OCI-LY1 (cell line): Measurements from ENCODE around the gene PPFIA1.

Source experiments
- H2AFZ ChIP-seq: fragments of 200-600 bp; sonication (generic), shearing (Covaris generic); 2 replicates; pipeline ENCODE4 v1.6.0; 2014; ENCODE audit warnings: antibody characterized with exemption, mild to moderate bottlenecking, low read length
- H3F3A ChIP-seq: fragments of 200-600 bp; sonication (generic), shearing (Covaris generic); 2 replicates; pipeline ENCODE4 v1.6.0; 2014; ENCODE audit warnings: mild to moderate bottlenecking, antibody characterized with exemption, low read length, moderate library complexity; ENCODE audit not compliant: insufficient read depth
- H3K27ac ChIP-seq: fragments of 200-600 bp; sonication (generic); 2 replicates; pipeline ENCODE4 v1.5.1; 2014; ENCODE audit warnings: low read length, mixed run types, mild to moderate bottlenecking, low read depth; ENCODE audit not compliant: poor library complexity, severe bottlenecking
- H3K27me3 ChIP-seq: fragments of 200-600 bp; sonication (generic); 2 replicates; pipeline ENCODE4 v1.6.0; 2014; ENCODE audit warnings: antibody characterized with exemption, mild to moderate bottlenecking, low read length, moderate library complexity; ENCODE audit not compliant: insufficient read depth
- H3K36me3 ChIP-seq: fragments of 200-600 bp; sonication (generic); 2 replicates; pipeline ENCODE4 v1.6.1; 2014; ENCODE audit warnings: mild to moderate bottlenecking, antibody characterized with exemption, low read length, moderate library complexity, mixed read lengths; ENCODE audit not compliant: insufficient read depth
- H3K4me1 ChIP-seq: fragments of 200-600 bp; sonication (generic); 2 replicates; pipeline ENCODE4 v1.5.1; 2014; ENCODE audit warnings: mild to moderate bottlenecking, low read length, moderate library complexity; ENCODE audit not compliant: insufficient read depth, severe bottlenecking
- H3K4me2 ChIP-seq: fragments of 200-600 bp; sonication (generic), shearing (Covaris generic); 2 replicates; pipeline ENCODE4 v1.6.1; 2014; ENCODE audit warnings: low read length
- H3K4me3 ChIP-seq: fragments of 200-600 bp; sonication (generic); 2 replicates; pipeline ENCODE4 v1.5.1; 2014; ENCODE audit warnings: low read length, low read depth, mild to moderate bottlenecking, mixed read lengths; ENCODE audit not compliant: poor library complexity, severe bottlenecking
- H3K79me2 ChIP-seq: fragments of 200-600 bp; shearing (Covaris generic); 2 replicates; pipeline ENCODE4 v1.6.1; 2016; ENCODE audit warnings: mixed run types, low read length, mixed read lengths; ENCODE audit not compliant: insufficient read depth
- H3K9ac ChIP-seq: fragments of 200-600 bp; sonication (generic), shearing (Covaris generic); 2 replicates; pipeline ENCODE4 v1.6.1; 2014; ENCODE audit warnings: mild to moderate bottlenecking, low read length, mixed read lengths
- H3K9me2 ChIP-seq: fragments of 200-600 bp; sonication (generic), shearing (Covaris generic); 2 replicates; pipeline ENCODE4 v1.6.1; 2014; ENCODE audit warnings: low read depth, mild to moderate bottlenecking, low read length, mixed read lengths
- H3K9me3 ChIP-seq: fragments of 200-600 bp; shearing (Covaris generic); 2 replicates; pipeline ENCODE4 v1.6.1; 2014; ENCODE audit warnings: low read length, mixed read lengths
- H4K20me1 ChIP-seq: fragments of 200-600 bp; sonication (generic), shearing (Covaris generic); 2 replicates; pipeline ENCODE4 v1.6.0; 2016; ENCODE audit warnings: mild to moderate bottlenecking, low read length; ENCODE audit not compliant: insufficient read depth
- CTCF ChIP-seq: fragments of 200-600 bp; sonication (generic), shearing (Covaris generic); IDR thresholded peaks from 2 replicates; pipeline ENCODE4 v1.5.1; 2017; ENCODE audit warnings: mild to moderate bottlenecking, antibody characterized with exemption, low read length, moderate library complexity, mixed read lengths
- EZH2 ChIP-seq: fragments of 200-600 bp; sonication (generic), shearing (Covaris generic); IDR thresholded peaks from 2 replicates; pipeline ENCODE4 v1.8.0; 2017; ENCODE audit warnings: borderline replicate concordance, mixed run types, mild to moderate bottlenecking, antibody characterized with exemption, low read length, moderate library complexity, mixed read lengths

Gene PPFIA1

GRCh38 chr11:70352601-70353000 is 82.1 kb downstream of the PPFIA1 start:
- Histone ChIP-seq H3K9ac (no peak overlapping the region), H3K4me3 (no peak overlapping the region), H3K27me3 (no peaks in the 10 kb centered on the region), H2AFZ (no peak overlapping the region), H3K79me2 (no peaks in the 10 kb centered on the region), H3K4me1 (no peaks in the 10 kb centered on the region), H3K9me3 (no peaks in the 10 kb centered on the region), H3K27ac (no peak overlapping the region), H3K9me2 (no peaks in the 10 kb centered on the region), H4K20me1 (no peaks in the 10 kb centered on the region), H3K4me2 (no peak overlapping the region), H3K36me3 (peaks cover 53% of the 10 kb centered on the region), H3F3A (no peaks in the 10 kb centered on the region)
- TF ChIP-seq EZH2, result no peak
- no peak for TF ChIP-seq CTCF

GRCh38 chr11:70353329-70353728 is 82.8 kb downstream of the PPFIA1 start:
- Histone ChIP-seq H3K9me3 (no peaks in the 10 kb centered on the region), H4K20me1 (no peaks in the 10 kb centered on the region), H3K4me3 (no peak overlapping the region), H3K27ac (no peak overlapping the region), H2AFZ (no peak overlapping the region), H3K27me3 (no peaks in the 10 kb centered on the region), H3K4me2 (no peak overlapping the region), H3K9me2 (no peaks in the 10 kb centered on the region), H3F3A (no peaks in the 10 kb centered on the region), H3K4me1 (no peaks in the 10 kb centered on the region), H3K79me2 (no peaks in the 10 kb centered on the region), H3K36me3 (peaks cover 55% of the 10 kb centered on the region), H3K9ac (no peak overlapping the region)
- no peak for TF ChIP-seq CTCF
- TF ChIP-seq EZH2, result no peak

- Histone ChIP-seq H3K27ac (no peak overlapping the region), H3K79me2 (no peaks in the 10 kb centered on the region), H4K20me1 (no peaks in the 10 kb centered on the region), H3K4me1 (no peaks in the 10 kb centered on the region), H3K9ac (no peak overlapping the region), H3K4me2 (no peak overlapping the region), H3K27me3 (no peaks in the 10 kb centered on the region), H3K9me2 (no peaks in the 10 kb centered on the region), H3F3A (no peaks in the 10 kb centered on the region), H3K4me3 (no peak overlapping the region), H3K36me3 (peaks cover 58% of the 10 kb centered on the region), H2AFZ (no peak overlapping the region), H3K9me3 (no peaks in the 10 kb centered on the region)
- TF ChIP-seq EZH2 (no peak), CTCF (no peak)
These were observed 83.5 kb downstream of the PPFIA1 start for GRCh38 chr11:70353900-70354568.
